Activated CD8-positive, alpha-beta memory T cell treated with anti-CD3 and anti-CD28 coated beads, Interleukin-2, amount 50 U/mL, for 24 hours (primary cell): Measurements from ENCODE around the gene GBP1.
"Not testable (repeated sequence)": the region's sequence is repeated elsewhere in the genome, so short reads cannot be mapped to it uniquely, and the experiment has no call there.

Source experiments
- DNase-seq: peaks from one replicate; pipeline ENCODE4 v3.0.0-alpha.2; 2020; ENCODE audit errors: extremely low read depth

The GBP1 gene, protein sequence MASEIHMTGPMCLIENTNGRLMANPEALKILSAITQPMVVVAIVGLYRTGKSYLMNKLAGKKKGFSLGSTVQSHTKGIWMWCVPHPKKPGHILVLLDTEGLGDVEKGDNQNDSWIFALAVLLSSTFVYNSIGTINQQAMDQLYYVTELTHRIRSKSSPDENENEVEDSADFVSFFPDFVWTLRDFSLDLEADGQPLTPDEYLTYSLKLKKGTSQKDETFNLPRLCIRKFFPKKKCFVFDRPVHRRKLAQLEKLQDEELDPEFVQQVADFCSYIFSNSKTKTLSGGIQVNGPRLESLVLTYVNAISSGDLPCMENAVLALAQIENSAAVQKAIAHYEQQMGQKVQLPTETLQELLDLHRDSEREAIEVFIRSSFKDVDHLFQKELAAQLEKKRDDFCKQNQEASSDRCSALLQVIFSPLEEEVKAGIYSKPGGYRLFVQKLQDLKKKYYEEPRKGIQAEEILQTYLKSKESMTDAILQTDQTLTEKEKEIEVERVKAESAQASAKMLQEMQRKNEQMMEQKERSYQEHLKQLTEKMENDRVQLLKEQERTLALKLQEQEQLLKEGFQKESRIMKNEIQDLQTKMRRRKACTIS

GRCh38 chr1:89065079-89065868 lies at the start of gene GBP1:
Gene GBP1 (minus strand): TSS chr1:89065208. CDS start chr1:89063234, 1,974 bp downstream.
- DNase-seq = no peak

DNA sequence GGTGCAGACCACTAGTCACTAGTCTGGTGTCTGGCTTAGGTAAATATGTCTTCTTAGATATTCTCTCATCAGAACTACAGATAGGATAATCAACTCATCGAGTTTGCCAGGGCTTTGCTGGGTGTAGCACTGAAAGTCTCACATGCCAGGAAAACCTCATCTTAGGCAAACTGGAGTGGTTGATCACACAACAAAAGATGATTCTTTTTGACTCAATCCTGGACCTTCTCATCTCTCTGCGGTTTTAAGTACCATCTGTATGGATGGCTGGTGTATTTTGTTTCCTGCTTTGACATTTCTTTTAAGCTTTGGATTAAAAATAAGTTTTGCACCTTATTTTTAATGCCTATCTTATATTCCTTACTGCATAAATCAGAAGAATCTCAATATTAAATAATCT lies 49.7 kb upstream of the GBP1 start:
- no peak for DNase-seq

DNA sequence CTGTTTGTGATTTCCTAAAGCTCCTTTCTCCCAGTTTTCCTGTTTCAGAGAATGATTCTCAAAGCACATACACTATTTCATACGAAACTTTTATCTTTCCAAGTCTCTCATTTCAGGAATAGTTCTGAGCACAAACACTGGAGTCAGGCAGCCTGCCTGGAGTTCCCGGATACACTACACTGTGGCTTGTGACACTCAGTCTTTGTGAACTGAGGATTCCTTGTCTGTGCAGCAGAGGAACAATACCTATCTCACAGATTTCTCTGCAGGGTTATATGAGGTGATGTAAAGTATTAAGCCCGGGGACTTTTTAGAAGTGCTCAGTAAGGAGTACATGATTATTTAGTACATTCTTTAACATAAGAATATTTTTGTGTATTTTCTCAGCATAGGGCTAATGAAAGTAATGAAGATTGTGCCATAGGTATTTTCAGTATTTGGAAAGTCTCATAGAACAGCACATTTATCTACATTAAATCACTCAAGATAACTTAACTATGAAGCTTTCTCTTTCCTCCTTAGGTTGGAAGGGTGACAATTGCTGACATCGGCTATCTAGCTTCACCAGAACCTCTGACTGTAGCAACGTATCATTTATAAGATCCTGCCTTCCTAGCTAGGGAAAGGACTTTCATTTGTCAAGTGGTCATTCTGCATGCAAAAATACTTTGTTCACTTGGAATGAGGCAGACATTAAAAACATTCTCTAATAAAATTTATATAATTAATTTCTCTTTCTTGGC lies 48.0 kb upstream of the GBP1 start:
- DNase-seq = no peak

GRCh38 chr1:89104687-89105086 lies 39.7 kb upstream of the GBP1 start:
- DNase-seq = no peak

GRCh38 chr1:89104147-89104546 lies 39.1 kb upstream of the GBP1 start:
- no peak for DNase-seq

DNA sequence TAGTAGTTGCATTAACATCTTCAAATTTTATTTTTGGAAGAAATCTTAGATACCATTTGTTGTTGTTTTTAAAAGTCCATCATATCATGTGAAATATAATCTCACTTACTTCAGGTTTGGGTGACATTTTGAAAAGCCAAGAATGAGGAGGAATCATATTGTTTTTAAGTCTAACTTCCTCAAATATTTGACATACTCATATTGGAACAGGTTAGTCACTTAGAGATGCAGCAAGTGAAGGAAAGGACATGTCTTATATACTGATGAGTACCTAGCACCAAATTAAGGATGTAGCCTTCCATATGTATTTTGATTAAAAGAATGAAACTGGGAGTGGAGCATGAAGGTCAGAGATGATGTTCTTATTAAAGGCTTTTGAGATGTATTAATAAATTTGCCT lies 37.0 kb upstream of the GBP1 start:
- DNase-seq = no peak

DNA sequence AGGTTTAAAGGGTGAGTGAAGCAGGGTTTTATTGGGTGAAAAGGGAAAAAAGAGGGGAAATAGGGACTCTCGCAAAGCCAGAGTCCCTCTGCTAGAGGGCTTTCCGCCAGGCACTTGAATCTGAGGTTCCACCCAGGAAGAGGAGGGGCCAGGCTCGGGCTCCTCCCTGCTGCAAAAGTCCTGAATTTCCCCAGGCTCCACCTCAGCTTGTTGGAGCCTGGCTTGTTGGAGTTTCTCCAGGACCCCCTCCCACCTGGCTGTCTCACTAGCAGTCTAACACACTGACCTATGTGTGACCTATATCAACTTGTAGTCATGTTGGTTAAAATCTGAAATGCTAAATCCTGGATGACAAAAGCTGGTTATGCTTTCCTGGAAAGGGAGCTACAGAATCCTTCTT lies 35.4 kb upstream of the GBP1 start:
- DNase-seq = no peak

DNA sequence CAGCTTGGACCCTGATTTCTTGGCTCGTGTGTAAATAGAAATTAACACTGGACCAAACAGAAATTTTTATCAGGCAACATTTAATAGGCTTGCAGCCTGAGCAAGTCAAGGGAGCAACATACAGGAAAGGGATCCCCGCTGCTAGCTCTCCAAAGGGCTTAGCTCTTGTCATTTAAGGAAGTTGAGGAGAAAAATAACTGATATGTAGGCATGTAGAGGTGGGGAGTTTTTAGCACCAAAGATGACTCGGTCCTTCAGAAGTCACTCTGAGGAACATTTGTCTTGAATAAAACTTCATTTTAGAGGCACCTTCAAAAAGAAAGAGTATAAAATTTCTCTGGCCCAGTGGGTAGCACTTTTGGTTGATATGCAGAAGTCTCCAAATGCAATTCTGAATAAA lies 33.8 kb upstream of the GBP1 start:
- no peak for DNase-seq

DNA sequence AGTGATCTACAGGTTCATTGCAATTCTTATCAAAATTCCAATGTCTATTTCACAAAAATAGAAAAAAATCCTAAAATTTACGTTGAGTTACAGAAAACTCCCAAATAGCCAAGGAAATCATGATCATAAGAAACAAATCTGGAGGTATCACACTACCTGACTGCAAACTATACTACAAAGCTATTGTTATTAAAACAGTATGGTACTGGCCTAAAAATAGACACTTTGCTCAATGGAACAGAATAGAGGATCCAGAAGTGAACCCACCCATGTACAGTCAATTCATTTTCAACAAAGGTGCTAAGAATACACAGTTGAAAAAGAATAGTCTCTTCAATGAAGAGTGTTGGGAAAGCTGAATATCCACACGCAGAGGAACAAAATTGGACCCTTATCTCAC lies 30.7 kb upstream of the GBP1 start:
- DNase-seq = no peak

DNA sequence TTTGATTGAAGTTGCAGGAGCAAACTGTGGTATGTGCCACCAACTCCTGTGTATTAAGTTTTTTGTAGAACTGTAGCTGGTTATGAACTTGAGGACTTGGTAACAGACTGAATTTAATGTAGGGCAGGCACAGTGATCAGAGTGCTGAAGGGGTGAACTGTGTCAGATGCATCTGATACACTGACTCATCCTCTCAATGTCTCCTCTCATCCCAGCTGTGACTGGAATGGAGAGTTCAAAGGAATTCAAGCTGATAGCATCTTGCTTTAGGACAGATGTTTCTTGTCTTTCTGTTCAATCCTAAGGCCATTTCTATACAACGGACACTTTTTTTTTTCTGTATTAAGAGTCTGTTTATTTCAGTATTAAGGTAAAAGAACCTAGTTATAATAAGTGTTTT lies 25.0 kb upstream of the GBP1 start:
- DNase-seq = no peak

- DNase-seq = no peak
These were observed 23.6 kb upstream of the GBP1 start for GRCh38 chr1:89088572-89088971.

GRCh38 chr1:89087241-89087640 lies 22.2 kb upstream of the GBP1 start:
- DNase-seq = no peak

GRCh38 chr1:89085781-89086180 lies 20.8 kb upstream of the GBP1 start:
- no peak for DNase-seq

- no peak for DNase-seq
These were observed 16.0 kb upstream of the GBP1 start for GRCh38 chr1:89081005-89081404.

- DNase-seq = not testable (repeated sequence)
These were observed 15.1 kb upstream of the GBP1 start for GRCh38 chr1:89080068-89080467.

DNA sequence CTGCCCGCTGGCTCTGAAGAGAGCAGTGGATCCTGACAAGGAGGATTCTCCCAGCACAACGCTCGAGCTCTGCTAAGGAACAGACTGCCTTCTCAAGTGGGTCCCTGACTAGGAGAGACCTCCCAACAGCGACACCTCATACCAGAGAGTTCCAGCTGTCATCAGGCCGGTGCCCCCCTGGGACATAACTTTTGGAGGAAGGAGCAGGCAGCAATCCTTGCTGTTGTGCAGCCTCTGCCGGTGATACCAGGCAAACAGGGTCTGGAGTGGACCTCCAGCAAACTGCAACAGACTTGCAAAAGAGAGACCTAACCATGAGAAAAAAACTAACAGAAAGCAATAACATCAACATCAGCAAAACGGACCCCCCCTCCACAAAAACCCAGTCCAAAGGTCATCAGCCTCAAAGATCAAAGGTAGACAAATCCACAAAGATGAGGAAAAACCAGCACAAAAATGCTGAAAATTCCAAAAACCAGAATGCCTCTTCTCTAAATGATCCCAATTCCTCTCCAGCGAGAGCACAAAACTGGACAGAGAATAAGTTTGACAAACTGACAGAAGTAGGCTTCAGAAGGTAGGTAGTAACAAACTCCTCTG lies 7.6 kb upstream of the GBP1 start:
- not testable (repeated sequence) for DNase-seq

DNA sequence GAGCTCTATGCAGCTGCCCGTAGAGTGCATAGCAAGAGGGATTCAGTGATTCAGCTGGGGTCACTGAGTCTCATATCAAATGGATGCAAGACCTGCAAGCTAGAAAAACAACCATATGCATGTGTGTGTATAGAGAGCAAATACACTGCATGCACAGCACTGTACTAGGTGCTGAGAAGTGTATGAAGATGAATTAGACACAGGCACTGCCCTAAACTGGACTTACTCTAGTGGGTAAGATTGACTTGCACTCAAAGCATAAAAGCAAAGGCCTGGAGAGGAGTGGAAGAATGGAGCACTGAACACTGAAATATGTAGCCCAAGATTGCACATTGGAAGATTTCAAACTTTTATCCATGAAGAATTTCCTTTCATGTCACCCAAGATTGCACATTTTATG lies 5.5 kb upstream of the GBP1 start:
- no peak for DNase-seq

GRCh38 chr1:89069951-89070350 lies 4.9 kb upstream of the GBP1 start:
- DNase-seq = no peak

DNA sequence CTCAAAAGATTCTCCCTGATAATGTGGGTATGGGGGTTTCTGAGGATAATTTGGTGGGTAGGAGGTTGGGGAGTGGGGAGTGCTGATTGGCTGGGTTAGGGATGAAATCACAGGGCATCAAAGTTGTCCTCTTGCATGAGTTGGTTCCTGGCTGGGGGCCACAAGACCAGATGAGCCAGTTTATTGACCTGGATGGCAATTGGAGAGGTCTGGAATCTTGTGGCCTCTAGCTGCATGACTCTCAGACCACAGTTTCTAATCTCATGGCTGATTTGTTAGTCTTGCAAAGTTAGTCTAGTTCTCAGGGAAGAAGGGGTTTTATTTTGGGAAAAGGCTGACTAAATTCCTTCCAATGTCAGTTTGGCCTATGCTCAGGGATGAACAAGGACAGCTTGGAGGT lies 3.3 kb upstream of the GBP1 start:
- DNase-seq = no peak

DNA sequence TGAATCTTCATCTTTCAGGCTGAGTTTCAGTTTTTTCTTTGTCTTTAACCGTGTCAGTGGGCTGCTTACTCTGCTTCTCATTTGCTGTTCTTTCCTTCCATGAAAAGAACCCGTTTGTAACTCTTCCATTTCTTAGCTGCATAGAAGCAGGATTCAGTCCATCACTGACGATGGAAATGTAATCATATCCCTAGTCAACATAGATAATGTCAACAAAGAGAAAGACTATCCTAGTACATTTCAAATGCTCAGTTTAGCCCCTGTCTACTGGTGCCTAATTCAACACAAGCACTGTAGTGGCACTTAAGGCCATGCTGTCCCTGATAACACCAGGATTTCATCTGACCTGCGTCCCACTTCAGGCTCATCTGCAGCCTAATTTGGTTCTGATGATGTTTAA lies 376 bp downstream of the GBP1 start:
- DNase-seq = no peak

DNA sequence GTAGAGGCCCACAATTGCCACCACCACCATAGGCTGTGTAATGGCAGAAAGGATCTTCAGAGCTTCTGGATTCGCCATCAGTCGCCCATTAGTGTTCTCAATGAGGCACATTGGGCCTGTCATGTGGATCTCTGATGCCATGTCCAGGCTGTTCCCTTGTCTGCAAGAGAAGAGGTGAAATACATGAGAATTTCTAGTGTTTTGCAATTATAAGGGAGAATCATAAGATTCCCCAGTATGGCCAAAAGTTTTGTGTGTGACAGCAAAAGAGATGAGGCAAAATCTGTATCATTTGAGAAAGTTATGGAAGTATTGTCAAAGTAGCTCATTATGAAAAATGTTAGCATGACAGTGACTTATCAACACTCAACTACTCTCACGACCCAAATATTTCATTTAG lies 1.9 kb downstream of the GBP1 start:
- DNase-seq = no peak

- DNase-seq = no peak
These were observed 4.9 kb downstream of the GBP1 start for GRCh38 chr1:89060091-89060490.
